NCI-H1105 (cell line): ENCODE results near the gene ZFAND6.

ENCODE experiments used
- DNase-seq: peaks from one replicate; lab custom pipeline; 2025; lab: John Stamatoyannopoulos, UW

The ZFAND6 gene

GRCh38 chr15:80049046-80049445, 10.4 kb upstream of the ZFAND6 start:
- DNase-seq, result no peak

DNA sequence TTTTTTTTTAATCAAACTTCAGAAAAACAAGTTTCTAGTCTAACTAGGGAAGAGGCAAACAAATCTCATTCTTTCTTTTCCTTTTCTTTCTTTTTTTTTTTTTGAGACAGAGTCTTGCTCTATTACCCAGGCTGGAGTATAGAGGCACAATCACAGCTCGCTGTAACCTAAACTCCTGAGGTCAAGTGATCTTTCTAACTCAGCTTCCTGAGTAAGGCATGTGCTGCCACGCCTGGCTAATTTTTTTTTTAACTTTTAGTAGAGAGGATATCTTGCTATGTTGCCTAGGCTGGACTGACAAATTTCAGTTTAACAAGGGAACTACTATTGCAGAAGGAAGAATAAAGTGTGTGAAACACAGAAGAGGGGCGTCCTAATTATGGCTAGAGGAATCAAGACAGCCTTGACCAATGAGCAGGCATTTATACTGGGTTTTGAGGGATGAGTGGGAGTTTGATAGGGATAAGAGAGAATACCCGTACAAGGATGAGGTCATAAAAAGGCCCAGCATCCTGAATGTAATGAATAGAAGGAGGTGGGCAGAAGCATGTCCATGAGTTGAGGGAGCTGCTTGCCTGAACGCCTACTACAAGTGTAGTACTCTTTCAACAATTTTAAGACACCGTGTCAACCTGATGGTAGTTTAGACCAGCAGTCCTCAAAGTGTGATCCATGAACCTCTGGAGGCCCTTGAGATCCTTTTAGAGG, 6.7 kb upstream of the ZFAND6 start:
- no peak for DNase-seq

DNA sequence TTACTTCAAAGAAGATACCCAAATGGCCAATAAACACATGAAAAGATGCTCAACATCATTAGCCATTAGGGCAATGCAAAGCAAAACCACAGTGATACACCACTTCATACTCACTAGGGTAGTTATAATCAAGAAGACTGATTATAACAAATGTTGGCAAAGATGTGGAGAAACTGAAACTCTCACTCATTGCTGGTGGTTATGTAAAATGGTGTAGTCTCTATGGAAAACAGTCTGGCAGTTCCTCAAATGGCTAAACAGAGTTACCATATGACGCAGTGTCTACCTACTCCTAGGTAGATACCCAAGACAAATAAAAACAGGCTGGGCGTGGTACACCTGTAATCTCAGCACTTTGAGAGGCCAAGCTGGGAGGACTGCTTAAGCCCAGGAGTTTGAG, 3.5 kb upstream of the ZFAND6 start:
- DNase-seq, result no peak

GRCh38 chr15:80058044-80058443, 1.4 kb upstream of the ZFAND6 start:
- DNase-seq, result no peak

GRCh38 chr15:80059786-80060355, 395 bp downstream of the ZFAND6 start:
- DNase-seq, result peak; percentile 12

DNA sequence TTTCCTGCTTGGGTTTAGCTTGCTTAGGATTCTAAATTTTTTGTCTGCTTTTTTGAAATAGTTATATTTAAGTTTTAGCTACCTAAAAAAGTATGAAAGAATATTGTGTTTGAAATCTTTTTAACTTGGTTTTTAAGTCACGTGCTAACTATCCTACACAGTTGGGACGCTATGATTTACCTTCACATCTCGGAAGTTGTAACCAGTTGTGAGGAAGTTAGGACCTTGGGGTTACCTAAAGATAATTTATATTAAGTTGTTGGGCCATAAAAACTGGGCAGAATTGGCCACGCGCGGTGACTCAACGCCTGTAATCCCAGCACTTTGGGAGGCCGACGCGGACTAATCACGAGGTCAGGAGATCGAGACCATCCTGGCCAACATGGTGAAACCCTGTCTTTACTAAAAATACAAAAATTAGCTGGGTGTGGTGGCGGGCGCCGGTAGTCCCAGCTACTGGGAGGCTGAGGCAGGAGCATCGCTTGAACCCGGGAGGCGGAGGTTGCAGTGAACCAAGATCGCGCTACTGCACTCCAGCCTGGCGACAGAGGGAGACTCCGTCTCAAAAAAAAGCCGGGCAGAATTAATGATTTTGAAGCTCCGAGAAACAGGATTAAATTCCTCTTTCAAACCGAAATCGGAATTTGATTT, 1.0 kb downstream of the ZFAND6 start:
- DNase-seq, result no peak

GRCh38 chr15:80061582-80061981, 2.1 kb downstream of the ZFAND6 start:
- DNase-seq, result no peak

- no peak for DNase-seq
Measured at GRCh38 chr15:80066912-80067311, 7.4 kb downstream of the ZFAND6 start.

GRCh38 chr15:80068578-80068977, 9.1 kb downstream of the ZFAND6 start:
- no peak for DNase-seq

GRCh38 chr15:80070840-80071239, 11.4 kb downstream of the ZFAND6 start:
- DNase-seq, result no peak

GRCh38 chr15:80071652-80072051, 12.2 kb downstream of the ZFAND6 start:
- DNase-seq, result no peak

GRCh38 chr15:80072285-80072994, 13.0 kb downstream of the ZFAND6 start:
- DNase-seq, result peak; percentile 66

GRCh38 chr15:80073197-80073596, 13.7 kb downstream of the ZFAND6 start:
- DNase-seq, result no peak

GRCh38 chr15:80076321-80077318, 17.1 kb downstream of the ZFAND6 start:
- no peak for DNase-seq

DNA sequence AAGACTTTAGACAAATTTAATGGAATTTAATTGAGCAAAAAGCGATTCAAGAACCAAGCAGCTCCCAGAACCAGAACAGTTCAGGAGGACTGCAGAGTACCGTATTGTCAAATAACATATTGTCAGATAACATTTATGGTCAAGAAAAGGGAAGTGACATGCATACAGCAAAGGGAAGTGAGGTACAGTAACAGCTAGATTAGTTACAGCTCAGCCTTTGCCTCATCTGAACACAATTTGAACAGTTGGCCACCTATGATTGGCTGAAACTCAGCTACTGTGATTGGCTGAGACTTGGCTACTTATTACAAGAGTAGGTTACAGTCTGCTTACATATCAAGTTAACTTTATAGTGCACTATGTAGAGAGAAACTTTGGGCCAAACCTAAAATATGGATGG, 21.9 kb downstream of the ZFAND6 start:
- DNase-seq, result no peak

GRCh38 chr15:80087104-80087503, 27.6 kb downstream of the ZFAND6 start:
- DNase-seq, result no peak

DNA sequence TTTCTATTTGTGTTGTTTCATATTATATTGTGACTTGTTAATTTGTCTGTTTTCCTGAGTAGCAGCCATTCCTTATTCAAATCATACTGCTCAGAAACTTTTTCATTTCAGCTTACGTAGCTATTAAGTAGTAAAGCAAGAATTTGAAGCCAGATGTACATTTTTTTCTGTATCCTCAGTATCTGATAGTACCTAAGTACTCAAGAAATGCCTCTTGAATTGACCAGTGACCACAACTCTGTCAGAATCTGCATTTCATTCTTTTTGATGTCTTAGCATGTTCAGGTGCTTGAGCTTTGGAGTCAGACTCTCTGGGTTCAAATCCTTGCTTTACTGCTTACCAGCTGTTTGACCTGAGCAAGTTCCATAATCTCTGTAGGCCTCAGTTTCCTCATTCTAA, 30.6 kb downstream of the ZFAND6 start:
- no peak for DNase-seq

- no peak for DNase-seq
Measured at GRCh38 chr15:80090879-80091503, 31.5 kb downstream of the ZFAND6 start.

DNA sequence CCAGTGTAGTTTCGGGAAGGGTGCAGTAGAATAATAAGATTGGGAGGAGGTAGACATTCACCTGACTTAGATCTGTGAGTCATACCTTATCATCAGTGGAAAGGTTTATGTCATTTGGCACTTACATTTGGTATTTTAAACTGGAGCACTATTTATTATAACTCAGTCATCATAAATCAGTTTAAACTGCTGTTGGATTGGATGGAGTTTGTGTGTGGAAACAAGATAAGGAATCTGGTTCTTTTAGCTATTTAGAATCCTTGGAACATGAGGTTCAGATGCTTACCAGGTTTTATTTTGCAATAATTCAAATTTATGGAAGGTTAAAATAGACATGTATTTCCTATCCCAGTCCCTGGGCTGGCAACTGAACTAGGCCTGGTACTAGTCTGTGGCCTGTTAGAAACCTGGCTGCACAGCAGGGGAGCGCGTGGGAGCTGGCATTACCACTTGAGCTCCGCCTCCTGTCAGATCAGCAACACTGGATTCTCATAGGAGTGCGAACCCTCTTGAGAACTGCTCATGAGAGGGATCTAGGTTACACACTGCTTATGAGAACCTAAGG, 34.5 kb downstream of the ZFAND6 start:
- DNase-seq, result no peak

DNA sequence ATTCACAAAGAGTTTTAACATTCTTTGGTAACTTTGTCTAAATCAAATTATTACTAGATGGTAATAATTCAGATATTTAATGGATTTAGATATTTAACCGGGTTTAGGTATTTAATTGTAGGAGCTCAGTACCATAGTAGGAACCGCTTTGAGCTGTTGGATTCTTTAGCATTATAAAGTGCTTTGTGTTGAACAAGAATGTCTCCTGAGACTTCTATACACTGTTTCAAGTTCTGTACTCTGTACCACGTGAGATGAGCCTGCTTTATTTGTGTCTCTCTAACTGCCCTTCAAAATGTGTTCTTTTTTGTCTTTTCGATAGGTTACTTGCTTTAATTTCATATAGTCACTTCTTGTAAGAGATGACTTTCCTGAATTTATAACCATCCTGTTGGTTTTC, 36.0 kb downstream of the ZFAND6 start:
- DNase-seq, result no peak

- no peak for DNase-seq
Measured at GRCh38 chr15:80095969-80096368, 36.5 kb downstream of the ZFAND6 start.
